Measurements from ENCODE around the gene RFX3. TPM values are rescaled to one million over a fixed set of nuclear protein-coding genes. Genes with fewer than 3 reads are reported as not detected.

RFX3 gene
- total RNA-seq: 10 to 100 TPM in 1 of 3 donors, 1 to 10 TPM in 2; 9.2 to 10.1 (median 9.4) TPM

- Mint-ChIP-seq H3K9me3 (no peaks in the 10 kb centered on the region), H3K4me1 (ENCODE audit: low read depth) (peaks cover 57% of the 10 kb centered on the region), H3K27me3 (ENCODE audit: low read depth) (no peaks in the 10 kb centered on the region), H3K4me3 (peak within 1 kb of the TSS; percentile 96), H3K36me3 (ENCODE audit: insufficient read depth) (peaks cover 5% of the 10 kb centered on the region)
- DNase-seq (peak; percentile 91), ATAC-seq (peak; percentile 69 to 71)
Measured at GRCh38 chr9:3525836-3526164, at the start of gene RFX3. RFX3 (minus strand) TSS chr9:3526001; CDS start chr9:3395588, 130,413 bp downstream.

GRCh38 chr9:3571500-3571899 is 45.7 kb upstream of the RFX3 start:
- Mint-ChIP-seq H3K4me3 (no peak overlapping the region), H3K27me3 (ENCODE audit: low read depth) (no peaks in the 10 kb centered on the region), H3K4me1 (ENCODE audit: low read depth) (peaks cover 2% of the 10 kb centered on the region), H3K36me3 (ENCODE audit: insufficient read depth) (peaks cover 2% of the 10 kb centered on the region), H3K9me3 (no peaks in the 10 kb centered on the region)
- ATAC-seq: no peak
- no peak for DNase-seq

- Mint-ChIP-seq H3K4me3 (no peak overlapping the region), H3K27me3 (ENCODE audit: low read depth) (no peaks in the 10 kb centered on the region), H3K9me3 (no peaks in the 10 kb centered on the region), H3K36me3 (ENCODE audit: insufficient read depth) (no peaks in the 10 kb centered on the region), H3K4me1 (ENCODE audit: low read depth) (peaks cover 2% of the 10 kb centered on the region)
- no peak for DNase-seq
- no peak for ATAC-seq
Measured at GRCh38 chr9:3569529-3569928, 43.7 kb upstream of the RFX3 start.

- Mint-ChIP-seq H3K9me3 (no peaks in the 10 kb centered on the region), H3K36me3 (ENCODE audit: insufficient read depth) (no peaks in the 10 kb centered on the region), H3K27me3 (ENCODE audit: low read depth) (no peaks in the 10 kb centered on the region), H3K4me3 (no peak overlapping the region), H3K4me1 (ENCODE audit: low read depth) (peaks cover 2% of the 10 kb centered on the region)
- no peak for DNase-seq
- ATAC-seq: no peak
Measured at GRCh38 chr9:3567988-3568387, 42.2 kb upstream of the RFX3 start.

- peaks cover 33% of the 10 kb centered on the region for H3K36me3 Mint-ChIP-seq (ENCODE audit: insufficient read depth)
- H3K4me3 Mint-ChIP-seq: no peak overlapping the region
Measured at GRCh38 chr9:3553076-3553765, 27.4 kb upstream of the RFX3 start.

GRCh38 chr9:3549225-3549624 is 23.4 kb upstream of the RFX3 start:
- Mint-ChIP-seq H3K9me3 (no peaks in the 10 kb centered on the region), H3K27me3 (ENCODE audit: low read depth) (no peaks in the 10 kb centered on the region), H3K4me1 (ENCODE audit: low read depth) (peaks cover 1% of the 10 kb centered on the region), H3K36me3 (ENCODE audit: insufficient read depth) (peaks cover 25% of the 10 kb centered on the region), H3K4me3 (no peak overlapping the region)
- DNase-seq (no peak), ATAC-seq (no peak)

More at GRCh38 chr9:3553076-3553765, 27.4 kb upstream of the RFX3 start:
- no peak for ATAC-seq
- Mint-ChIP-seq H3K27me3 (ENCODE audit: low read depth) (no peaks in the 10 kb centered on the region), H3K9me3 (no peaks in the 10 kb centered on the region), H3K4me1 (ENCODE audit: low read depth) (no peaks in the 10 kb centered on the region)
- no peak for DNase-seq

GRCh38 chr9:3548648-3549047 is 22.8 kb upstream of the RFX3 start:
- Mint-ChIP-seq H3K27me3 (ENCODE audit: low read depth) (no peaks in the 10 kb centered on the region), H3K4me3 (no peak overlapping the region), H3K36me3 (ENCODE audit: insufficient read depth) (peaks cover 24% of the 10 kb centered on the region), H3K4me1 (ENCODE audit: low read depth) (peaks cover 1% of the 10 kb centered on the region), H3K9me3 (no peaks in the 10 kb centered on the region)
- DNase-seq (no peak), ATAC-seq (no peak)

- Mint-ChIP-seq H3K36me3 (ENCODE audit: insufficient read depth) (peaks cover 2% of the 10 kb centered on the region), H3K4me1 (ENCODE audit: low read depth) (peaks cover 11% of the 10 kb centered on the region)
- ATAC-seq: no peak
Measured at GRCh38 chr9:3541206-3541605, 15.4 kb upstream of the RFX3 start.

GRCh38 chr9:3534614-3535404 is 9.0 kb upstream of the RFX3 start:
- ATAC-seq (peak; percentile 58 to 73), DNase-seq (no peak)
- no peak overlapping the region for H3K4me3 Mint-ChIP-seq
- H3K36me3 Mint-ChIP-seq (ENCODE audit: insufficient read depth): peaks cover 1% of the 10 kb centered on the region
- no peaks in the 10 kb centered on the region for H3K9me3 Mint-ChIP-seq
- H3K27me3 Mint-ChIP-seq (ENCODE audit: low read depth): no peaks in the 10 kb centered on the region
- H3K4me1 Mint-ChIP-seq (ENCODE audit: low read depth): peaks cover 30% of the 10 kb centered on the region

More at GRCh38 chr9:3541206-3541605, 15.4 kb upstream of the RFX3 start:
- H3K4me3 Mint-ChIP-seq: no peak overlapping the region
- no peaks in the 10 kb centered on the region for H3K27me3 Mint-ChIP-seq (ENCODE audit: low read depth)
- no peaks in the 10 kb centered on the region for H3K9me3 Mint-ChIP-seq
- no peak for DNase-seq

- H3K9me3 Mint-ChIP-seq: no peaks in the 10 kb centered on the region
- H3K27me3 Mint-ChIP-seq (ENCODE audit: low read depth): no peaks in the 10 kb centered on the region
- H3K36me3 Mint-ChIP-seq (ENCODE audit: insufficient read depth): peaks cover 1% of the 10 kb centered on the region
- H3K4me1 Mint-ChIP-seq (ENCODE audit: low read depth): peaks cover 54% of the 10 kb centered on the region
- DNase-seq: no peak
- no peak for ATAC-seq
- H3K4me3 Mint-ChIP-seq: no peak overlapping the region
Measured at GRCh38 chr9:3532158-3532557, 6.4 kb upstream of the RFX3 start.

- Mint-ChIP-seq H3K9me3 (no peaks in the 10 kb centered on the region), H3K4me1 (ENCODE audit: low read depth) (peaks cover 51% of the 10 kb centered on the region), H3K4me3 (peak overlapping the region; percentile 69), H3K27me3 (ENCODE audit: low read depth) (no peaks in the 10 kb centered on the region), H3K36me3 (ENCODE audit: insufficient read depth) (peaks cover 1% of the 10 kb centered on the region)
- DNase-seq (peak; percentile 40), ATAC-seq (peak; percentile 25 to 30)
Measured at GRCh38 chr9:3528451-3528850, 2.6 kb upstream of the RFX3 start.

- no peaks in the 10 kb centered on the region for H3K27me3 Mint-ChIP-seq (ENCODE audit: low read depth)
- no peaks in the 10 kb centered on the region for H3K9me3 Mint-ChIP-seq
- H3K4me1 Mint-ChIP-seq (ENCODE audit: low read depth): peaks cover 56% of the 10 kb centered on the region
- no peak for ATAC-seq
- DNase-seq: peak; percentile 15
- peaks cover 5% of the 10 kb centered on the region for H3K36me3 Mint-ChIP-seq (ENCODE audit: insufficient read depth)
- H3K4me3 Mint-ChIP-seq: peak overlapping the region; percentile 96
Measured at GRCh38 chr9:3526997-3527940, 1.5 kb upstream of the RFX3 start.

GRCh38 chr9:3526165-3526996 is 580 bp upstream of the RFX3 start:
- DNase-seq (peak; percentile 87), ATAC-seq (peak; percentile 65 to 67)
- Mint-ChIP-seq H3K9me3 (no peaks in the 10 kb centered on the region), H3K4me3 (peak overlapping the region; percentile 96), H3K36me3 (ENCODE audit: insufficient read depth) (peaks cover 5% of the 10 kb centered on the region), H3K27me3 (ENCODE audit: low read depth) (no peaks in the 10 kb centered on the region), H3K4me1 (ENCODE audit: low read depth) (peaks cover 59% of the 10 kb centered on the region)

Measured in activated T-cell treated with anti-CD3 and anti-CD28 coated beads, Interleukin-2, amount 50 U/mL, for 4 hours (primary cell).